Measurements from ENCODE around the gene HORMAD2.
"Not testable (repeated sequence)": the region's sequence is repeated elsewhere in the genome, so short reads cannot be mapped to it uniquely, and the experiment has no call there.

The HORMAD2 gene

DNA sequence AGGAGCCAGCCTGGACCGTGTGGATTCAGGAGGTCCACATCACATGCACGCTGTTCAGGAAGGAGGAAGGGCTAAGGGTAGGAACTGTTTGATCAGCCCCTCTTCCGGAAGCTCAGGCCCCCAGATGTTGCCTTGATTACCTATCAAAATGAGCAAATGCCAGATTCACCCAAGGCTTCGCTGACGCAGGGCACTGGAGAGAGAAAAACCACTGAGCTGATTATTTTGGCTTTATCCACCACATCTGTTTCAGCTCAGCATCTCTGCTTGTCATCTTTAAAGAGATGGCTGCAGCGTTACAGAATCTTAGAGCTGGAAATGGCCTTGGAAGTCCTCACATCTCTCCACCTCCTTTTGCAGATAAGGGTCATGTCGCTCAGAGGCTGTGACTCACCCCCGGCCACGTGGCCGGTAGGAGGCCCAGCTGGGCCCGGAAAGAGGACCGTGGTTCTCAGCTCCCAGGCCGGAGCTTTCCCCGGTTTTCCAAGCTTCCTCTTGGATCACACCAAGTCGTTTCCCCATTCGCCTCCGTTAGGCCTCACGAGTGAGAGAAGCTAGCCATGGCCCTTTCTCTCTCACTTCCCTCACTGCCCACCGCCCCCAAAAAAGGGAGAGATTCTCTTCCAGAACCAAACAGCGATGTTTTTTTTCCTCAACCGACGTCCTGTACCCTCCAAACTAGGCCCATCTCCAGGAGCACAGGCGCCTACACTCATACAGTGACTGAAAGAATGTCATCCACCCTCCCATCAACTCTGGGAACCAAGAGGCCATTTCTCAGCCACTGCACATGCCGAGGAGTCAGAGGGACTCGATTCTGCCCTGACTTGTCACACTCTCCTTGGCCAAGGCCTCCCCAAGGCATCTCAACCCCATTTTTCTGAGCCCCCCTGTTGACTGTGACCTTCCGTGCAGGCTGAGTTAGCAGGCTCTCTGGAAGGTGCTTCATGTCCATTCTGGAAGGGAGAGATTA lies 128.7 kb downstream of the HORMAD2 start:
- 59 to 60% methylated on average over 21 to 25 of the region's 26 CpGs for WGBS, 2 experiments (ENCODE audit: insufficient coverage in 2 of 2)
- Histone ChIP-seq H3K36me3 (ENCODE audit: control insufficient read depth, insufficient read depth, low read length) (no peaks in the 10 kb centered on the region), H3K4me3 (ENCODE audit: extremely low read depth, insufficient read depth, low read length, poor library complexity, severe bottlenecking) (no peak overlapping the region), H3K27ac (ENCODE audit: low read depth, low read length, severe bottlenecking) (peak overlapping the region; percentile 92), H3K4me1 (ENCODE audit: control insufficient read depth, insufficient read depth, low read length, poor library complexity, severe bottlenecking) (peaks cover 56% of the 10 kb centered on the region), H3K9me3 (ENCODE audit: control insufficient read depth, low read length) (no peaks in the 10 kb centered on the region)

DNA sequence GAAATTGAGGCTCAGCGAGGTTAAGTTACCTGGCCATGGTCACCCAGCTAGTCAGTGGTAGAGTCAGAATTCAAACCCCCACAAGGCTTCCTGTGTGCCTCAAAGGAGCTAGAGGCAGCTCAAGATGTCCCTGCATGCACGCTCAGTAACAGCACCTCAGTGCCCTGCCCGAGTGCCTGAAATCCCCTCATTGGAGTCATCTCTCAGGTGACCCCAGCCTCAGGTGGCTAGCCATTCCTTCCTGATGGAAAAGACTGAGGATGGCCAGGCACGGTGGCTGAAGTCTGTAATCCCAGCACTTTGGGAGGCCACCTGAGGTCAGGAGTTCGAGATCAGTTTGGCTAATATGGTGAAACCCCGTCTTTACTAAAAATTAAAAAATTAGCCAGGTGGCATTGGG lies 129.4 kb downstream of the HORMAD2 start:
- peaks cover 56% of the 10 kb centered on the region for H3K4me1 ChIP-seq (ENCODE audit: control insufficient read depth, insufficient read depth, low read length, poor library complexity, severe bottlenecking)
- H3K27ac ChIP-seq (ENCODE audit: low read depth, low read length, severe bottlenecking), result peak overlapping the region; percentile 92
- H3K36me3 ChIP-seq (ENCODE audit: control insufficient read depth, insufficient read depth, low read length), result no peaks in the 10 kb centered on the region
- H3K9me3 ChIP-seq (ENCODE audit: control insufficient read depth, low read length), result no peaks in the 10 kb centered on the region
- WGBS, 2 experiments (ENCODE audit: insufficient coverage in 2 of 2), result 98 to 99% methylated on average over 5 to 6 of the region's 6 CpGs
- no peak overlapping the region for H3K4me3 ChIP-seq (ENCODE audit: extremely low read depth, insufficient read depth, low read length, poor library complexity, severe bottlenecking)

DNA sequence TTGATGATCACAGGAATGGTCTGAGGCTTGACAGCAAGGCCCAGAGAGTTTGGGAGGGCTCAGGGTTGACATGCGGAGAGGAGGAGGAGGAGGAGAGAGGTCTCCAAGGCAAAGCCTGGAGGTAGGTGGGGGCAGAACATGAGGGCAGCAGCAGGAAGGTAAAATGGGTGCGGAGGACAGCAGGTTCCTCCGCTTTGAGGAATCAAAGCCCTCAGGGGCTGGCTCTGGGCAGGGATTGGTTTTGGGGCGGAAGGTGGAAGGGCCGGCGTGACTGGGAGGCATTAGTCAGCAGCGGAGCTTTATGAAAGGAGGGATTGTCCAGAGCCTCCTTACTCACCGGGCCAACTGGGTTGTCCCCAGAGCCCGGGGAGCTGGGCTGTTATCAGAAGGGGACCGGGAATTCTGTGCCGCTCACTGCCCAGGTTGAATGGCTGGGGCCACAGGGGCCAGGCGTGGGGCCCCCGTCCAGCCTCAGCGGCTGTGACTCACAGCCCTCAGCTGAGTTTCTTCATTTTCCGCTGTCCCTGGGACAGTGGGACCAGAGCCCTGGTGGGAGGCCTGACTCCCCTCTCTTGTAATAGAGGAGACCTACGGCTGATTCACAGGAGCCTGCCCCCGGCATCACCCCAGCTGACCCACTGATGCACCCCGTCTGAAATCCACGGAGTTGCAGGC lies 130.1 kb downstream of the HORMAD2 start:
- peak overlapping the region; percentile 78 for H3K27ac ChIP-seq (ENCODE audit: low read depth, low read length, severe bottlenecking)
- peaks cover 55% of the 10 kb centered on the region for H3K4me1 ChIP-seq (ENCODE audit: control insufficient read depth, insufficient read depth, low read length, poor library complexity, severe bottlenecking)
- no peaks in the 10 kb centered on the region for H3K9me3 ChIP-seq (ENCODE audit: control insufficient read depth, low read length)
- H3K4me3 ChIP-seq (ENCODE audit: extremely low read depth, insufficient read depth, low read length, poor library complexity, severe bottlenecking), result no peak overlapping the region
- no peaks in the 10 kb centered on the region for H3K36me3 ChIP-seq (ENCODE audit: control insufficient read depth, insufficient read depth, low read length)
- WGBS, 2 experiments (ENCODE audit: insufficient coverage in 2 of 2), result 64 to 78% methylated on average over 15 to 18 of the region's 19 CpGs

DNA sequence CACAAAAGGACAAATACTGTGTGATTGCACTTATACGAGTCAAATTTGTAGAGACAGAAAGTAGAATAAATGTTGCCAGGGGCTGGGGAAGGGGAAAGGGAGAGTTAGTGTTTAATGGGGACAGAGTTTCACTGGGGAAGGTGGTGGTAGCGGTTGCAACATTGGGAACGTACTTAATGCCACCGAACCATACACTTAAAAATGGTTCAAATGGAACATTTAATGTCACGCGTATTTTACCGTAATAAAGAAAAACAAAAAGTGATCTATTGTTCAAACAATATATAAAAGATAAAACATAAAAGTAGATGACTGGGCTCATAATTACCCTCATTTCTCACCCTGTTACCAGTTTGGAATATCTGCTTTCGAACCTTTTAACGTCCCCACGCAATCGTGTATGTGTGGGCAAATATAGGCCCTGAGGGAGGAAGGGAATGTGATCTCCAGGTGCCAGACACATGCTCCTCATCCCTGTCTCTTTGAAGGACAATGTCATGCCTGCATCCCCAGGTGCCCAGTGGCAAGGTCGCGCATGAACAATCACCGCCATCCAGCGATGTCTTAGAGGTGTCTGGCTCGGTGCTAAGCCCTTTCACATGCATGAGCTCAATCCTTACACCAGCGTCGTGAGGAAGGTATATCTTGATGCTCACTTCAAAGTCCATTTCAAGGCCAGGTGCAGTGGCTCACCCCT lies 131.0 kb downstream of the HORMAD2 start:
- no peak overlapping the region for H3K4me3 ChIP-seq (ENCODE audit: extremely low read depth, insufficient read depth, low read length, poor library complexity, severe bottlenecking)
- no peaks in the 10 kb centered on the region for H3K36me3 ChIP-seq (ENCODE audit: control insufficient read depth, insufficient read depth, low read length)
- peak overlapping the region; percentile 78 for H3K27ac ChIP-seq (ENCODE audit: low read depth, low read length, severe bottlenecking)
- peaks cover 48% of the 10 kb centered on the region for H3K4me1 ChIP-seq (ENCODE audit: control insufficient read depth, insufficient read depth, low read length, poor library complexity, severe bottlenecking)
- no peaks in the 10 kb centered on the region for H3K9me3 ChIP-seq (ENCODE audit: control insufficient read depth, low read length)
- 94 to 95% methylated on average over 9 to 11 of the region's 18 CpGs for WGBS, 2 experiments (ENCODE audit: insufficient coverage in 2 of 2)

DNA sequence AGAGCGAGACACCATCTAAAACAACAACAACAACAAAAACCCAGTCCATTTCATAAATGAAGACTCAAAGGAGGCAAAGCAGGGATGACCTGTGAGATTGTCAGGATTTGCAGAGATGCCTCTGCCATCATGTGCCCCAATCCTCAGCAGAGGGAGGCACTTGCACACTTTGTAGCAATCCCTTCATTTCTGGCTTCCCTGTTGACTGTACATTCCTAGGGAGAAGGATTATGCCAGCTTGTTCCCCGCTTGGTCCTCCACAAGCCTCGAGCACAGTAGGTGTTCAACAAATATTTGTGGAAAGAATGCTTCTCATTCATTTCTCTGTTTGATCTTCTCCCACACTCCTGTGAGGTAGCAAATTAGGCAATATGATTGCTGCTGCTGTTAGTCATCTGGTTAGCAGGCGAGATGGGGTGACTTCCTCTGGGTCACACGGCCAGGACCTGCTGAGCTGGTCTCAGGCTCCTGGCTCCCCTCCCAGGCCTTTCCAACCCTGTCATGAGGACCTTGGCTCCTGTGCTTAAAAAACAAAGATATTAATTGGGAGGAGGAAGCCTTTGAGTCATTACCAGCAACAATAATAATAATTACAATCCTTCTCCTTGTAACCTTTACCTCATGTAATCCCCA lies 132.2 kb downstream of the HORMAD2 start:
- Histone ChIP-seq H3K4me1 (ENCODE audit: control insufficient read depth, insufficient read depth, low read length, poor library complexity, severe bottlenecking) (peaks cover 36% of the 10 kb centered on the region), H3K36me3 (ENCODE audit: control insufficient read depth, insufficient read depth, low read length) (no peaks in the 10 kb centered on the region), H3K9me3 (ENCODE audit: control insufficient read depth, low read length) (no peaks in the 10 kb centered on the region), H3K4me3 (ENCODE audit: extremely low read depth, insufficient read depth, low read length, poor library complexity, severe bottlenecking) (no peak overlapping the region), H3K27ac (ENCODE audit: low read depth, low read length, severe bottlenecking) (no peak overlapping the region)
- WGBS, 2 experiments (ENCODE audit: insufficient coverage in 2 of 2), result 59 to 100% methylated on average over 1 to 2 of the region's 5 CpGs

DNA sequence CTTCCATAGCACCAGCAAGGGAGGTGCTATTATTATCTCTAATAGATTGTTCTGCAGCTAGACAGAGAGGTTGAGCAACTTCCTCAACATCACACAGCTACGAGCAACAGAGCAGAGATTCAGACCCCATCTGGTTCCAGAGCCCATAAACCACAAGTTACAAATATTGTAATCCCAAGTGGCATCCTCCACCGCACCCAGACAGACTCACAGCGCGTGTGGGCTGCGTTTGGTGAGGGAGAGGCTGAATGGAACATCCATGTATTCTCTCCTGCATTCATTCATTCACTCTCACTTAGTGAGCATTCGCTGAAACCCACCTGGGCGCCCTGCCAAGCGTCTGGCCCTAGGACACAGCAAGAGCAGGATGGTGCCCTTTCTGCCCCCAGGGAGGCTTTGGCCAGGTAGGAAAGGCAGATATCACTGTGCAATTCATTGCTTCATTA lies 132.8 kb downstream of the HORMAD2 start:
- WGBS, 2 experiments (ENCODE audit: insufficient coverage in 2 of 2), result 90 to 100% methylated on average over 1 to 3 of the region's 8 CpGs
- Histone ChIP-seq H3K27ac (ENCODE audit: low read depth, low read length, severe bottlenecking) (no peak overlapping the region), H3K36me3 (ENCODE audit: control insufficient read depth, insufficient read depth, low read length) (no peaks in the 10 kb centered on the region), H3K4me3 (ENCODE audit: extremely low read depth, insufficient read depth, low read length, poor library complexity, severe bottlenecking) (no peak overlapping the region), H3K4me1 (ENCODE audit: control insufficient read depth, insufficient read depth, low read length, poor library complexity, severe bottlenecking) (peaks cover 31% of the 10 kb centered on the region), H3K9me3 (ENCODE audit: control insufficient read depth, low read length) (no peaks in the 10 kb centered on the region)

- 70 to 77% methylated on average over 11 of the region's 12 CpGs for WGBS, 2 experiments (ENCODE audit: insufficient coverage in 2 of 2)
- Histone ChIP-seq H3K36me3 (ENCODE audit: control insufficient read depth, insufficient read depth, low read length) (no peaks in the 10 kb centered on the region), H3K4me1 (ENCODE audit: control insufficient read depth, insufficient read depth, low read length, poor library complexity, severe bottlenecking) (peaks cover 15% of the 10 kb centered on the region), H3K4me3 (ENCODE audit: extremely low read depth, insufficient read depth, low read length, poor library complexity, severe bottlenecking) (no peak overlapping the region), H3K9me3 (ENCODE audit: control insufficient read depth, low read length) (no peaks in the 10 kb centered on the region), H3K27ac (ENCODE audit: low read depth, low read length, severe bottlenecking) (no peak overlapping the region)
Measured at GRCh38 chr22:30214703-30215407, 134.6 kb downstream of the HORMAD2 start.

GRCh38 chr22:30216272-30216671 lies 136.0 kb downstream of the HORMAD2 start:
- H3K4me1 ChIP-seq (ENCODE audit: control insufficient read depth, insufficient read depth, low read length, poor library complexity, severe bottlenecking); H3K9me3 ChIP-seq (ENCODE audit: control insufficient read depth, low read length); H3K4me3 ChIP-seq (ENCODE audit: extremely low read depth, insufficient read depth, low read length, poor library complexity, severe bottlenecking); H3K36me3 ChIP-seq (ENCODE audit: control insufficient read depth, insufficient read depth, low read length); H3K27ac ChIP-seq (ENCODE audit: low read depth, low read length, severe bottlenecking): not testable (repeated sequence)
- WGBS, 2 experiments (ENCODE audit: insufficient coverage in 2 of 2), result 88 to 90% methylated on average over 2 of the region's 3 CpGs

GRCh38 chr22:30216710-30217109 lies 136.4 kb downstream of the HORMAD2 start:
- Histone ChIP-seq H3K4me3 (ENCODE audit: extremely low read depth, insufficient read depth, low read length, poor library complexity, severe bottlenecking) (no peak overlapping the region), H3K4me1 (ENCODE audit: control insufficient read depth, insufficient read depth, low read length, poor library complexity, severe bottlenecking) (no peaks in the 10 kb centered on the region), H3K9me3 (ENCODE audit: control insufficient read depth, low read length) (no peaks in the 10 kb centered on the region), H3K27ac (ENCODE audit: low read depth, low read length, severe bottlenecking) (no peak overlapping the region), H3K36me3 (ENCODE audit: control insufficient read depth, insufficient read depth, low read length) (no peaks in the 10 kb centered on the region)
- 92 to 95% methylated on average over 4 to 7 of the region's 10 CpGs for WGBS, 2 experiments (ENCODE audit: insufficient coverage in 2 of 2)

All from mesodermal cell (in vitro differentiated cells).